Effector memory CD8-positive, alpha-beta T cell (primary cell): ENCODE results near the gene JSRP1.
A peak's percentile ranks its signal among the peaks of the same experiment; 100 is the strongest.

Experiments used
- ATAC-seq: fragments of 150-1000 bp; cut with Tn5 transposase; replicated peaks from 2 replicates; pipeline ENCODE4 v1.10.0; 2021; ENCODE audit warnings: mild to moderate bottlenecking, moderate library complexity
- DNase-seq, 3 experiments: peaks; one replicate each; pipeline ENCODE4 v3.0.0; 2021
- H3K27ac Mint-ChIP-seq, 2 donors: one replicate each; pipeline ENCODE4 v1.8.0; 2022; ENCODE audit warnings: mild to moderate bottlenecking in 2 of 2, mixed read lengths in 2 of 2, moderate library complexity in 2 of 2
- H3K27me3 Mint-ChIP-seq, 2 donors: one replicate each; pipeline ENCODE4 v1.8.0; 2022; ENCODE audit warnings: mixed read lengths in 2 of 2
- H3K36me3 Mint-ChIP-seq: one replicate; pipeline ENCODE4 v1.8.0; 2022; ENCODE audit warnings: mild to moderate bottlenecking, moderate library complexity, mixed read lengths; ENCODE audit not compliant: insufficient read depth
- H3K4me1 Mint-ChIP-seq, 2 donors: one replicate each; pipeline ENCODE4 v1.8.0; 2022; ENCODE audit warnings: low read depth in 2 of 2, mixed read lengths in 2 of 2
- H3K4me3 Mint-ChIP-seq, 2 donors: one replicate each; pipeline ENCODE4 v1.8.0; 2022; ENCODE audit warnings: mild to moderate bottlenecking in 2 of 2, mixed read lengths in 2 of 2, moderate library complexity in 2 of 2
- H3K9me3 Mint-ChIP-seq, 2 donors: one replicate each; pipeline ENCODE4 v1.8.0; 2022; ENCODE audit warnings: mixed read lengths in 2 of 2

JSRP1 gene

DNA sequence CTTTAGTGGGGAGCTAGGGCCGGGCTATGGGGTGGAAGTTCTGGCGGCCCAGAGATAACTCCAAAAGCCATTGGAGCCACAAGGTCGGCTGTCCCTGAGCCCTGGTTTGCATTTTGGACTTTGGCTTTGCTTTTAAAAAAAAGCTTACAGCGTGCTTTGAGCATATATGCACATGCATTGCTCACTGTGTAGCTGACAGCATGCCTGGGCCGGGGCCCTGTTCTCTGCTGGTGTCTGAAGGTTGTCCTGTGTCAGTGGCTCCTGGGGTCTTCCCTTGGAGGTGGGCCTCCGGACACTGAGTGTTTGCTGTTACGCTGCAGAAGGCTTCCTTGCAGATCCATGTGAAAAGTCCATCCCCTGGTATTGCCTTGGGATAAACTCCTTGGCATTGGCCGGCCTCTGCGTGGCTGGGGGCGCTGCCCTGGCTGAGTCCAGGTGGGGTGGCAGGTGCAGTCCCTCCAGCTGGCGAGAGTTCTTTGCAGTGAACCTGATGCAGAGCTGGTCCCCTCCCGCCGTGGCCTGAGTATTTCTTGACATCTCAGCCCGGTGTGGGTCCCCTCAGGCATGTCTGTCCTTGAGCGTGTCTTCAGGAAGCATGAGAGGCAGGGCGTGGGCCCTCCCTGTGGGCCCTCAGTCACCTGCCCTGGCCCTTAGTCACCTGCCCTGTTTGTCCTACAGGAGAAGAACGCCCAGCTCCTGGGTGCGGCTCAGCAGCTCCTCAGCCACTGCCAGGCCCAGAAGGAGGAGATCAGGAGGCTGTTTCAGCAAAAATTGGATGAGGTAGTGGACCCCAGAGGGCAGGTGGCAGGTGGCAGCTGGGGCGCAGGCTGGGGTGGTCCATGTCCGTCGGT, 43.1 kb downstream of the JSRP1 start:
- no peaks in the 10 kb centered on the region for H3K4me1 Mint-ChIP-seq
- DNase-seq (no peak), ATAC-seq (no peak)
- no peaks in the 10 kb centered on the region for H3K9me3 Mint-ChIP-seq
- H3K36me3 Mint-ChIP-seq = peaks cover 25% of the 10 kb centered on the region
- no peaks in the 10 kb centered on the region for H3K27me3 Mint-ChIP-seq
- no peak overlapping the region for H3K4me3 Mint-ChIP-seq
- no peak overlapping the region for H3K27ac Mint-ChIP-seq

DNA sequence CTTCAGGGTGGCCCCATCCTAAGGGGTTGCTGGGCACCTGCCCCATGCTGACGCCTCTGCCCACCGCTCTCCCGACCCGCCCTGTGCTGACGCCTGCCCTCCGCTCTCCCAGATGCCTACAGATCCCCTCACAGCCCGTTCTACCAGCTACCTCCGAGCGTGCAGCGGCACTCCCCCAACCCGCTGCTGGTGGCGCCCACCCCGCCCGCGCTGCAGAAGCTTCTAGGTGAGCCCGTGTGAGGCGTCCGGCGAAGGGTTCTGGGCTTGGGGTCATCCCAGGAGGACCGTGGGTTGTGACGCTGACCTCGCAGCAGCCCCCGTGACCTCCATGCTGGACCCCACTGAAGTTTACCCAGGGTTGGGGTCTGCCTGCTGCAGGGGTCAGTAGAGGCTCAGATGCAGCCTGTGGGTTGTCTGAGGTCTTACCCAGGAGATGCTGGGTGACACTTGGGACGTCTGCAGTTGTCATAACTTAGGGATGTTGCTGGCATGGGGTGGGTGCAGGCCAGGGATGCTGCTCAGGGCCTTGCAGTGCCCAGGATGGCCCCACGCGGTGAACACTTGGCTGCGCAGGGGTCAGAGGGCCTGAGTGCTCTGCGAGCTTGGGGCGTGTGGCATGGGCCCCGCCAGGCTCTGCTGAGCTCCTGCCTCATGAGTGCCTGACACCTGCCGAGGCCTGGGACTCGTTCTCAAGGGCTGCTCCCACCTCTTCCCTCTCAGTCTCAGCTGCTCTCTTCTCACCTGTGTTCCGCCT, 45.1 kb downstream of the JSRP1 start:
- no peak overlapping the region for H3K4me3 Mint-ChIP-seq
- peaks cover 28% of the 10 kb centered on the region for H3K36me3 Mint-ChIP-seq
- DNase-seq (no peak), ATAC-seq (no peak)
- no peaks in the 10 kb centered on the region for H3K9me3 Mint-ChIP-seq
- no peaks in the 10 kb centered on the region for H3K4me1 Mint-ChIP-seq
- H3K27ac Mint-ChIP-seq = no peak overlapping the region
- H3K27me3 Mint-ChIP-seq = no peaks in the 10 kb centered on the region

DNA sequence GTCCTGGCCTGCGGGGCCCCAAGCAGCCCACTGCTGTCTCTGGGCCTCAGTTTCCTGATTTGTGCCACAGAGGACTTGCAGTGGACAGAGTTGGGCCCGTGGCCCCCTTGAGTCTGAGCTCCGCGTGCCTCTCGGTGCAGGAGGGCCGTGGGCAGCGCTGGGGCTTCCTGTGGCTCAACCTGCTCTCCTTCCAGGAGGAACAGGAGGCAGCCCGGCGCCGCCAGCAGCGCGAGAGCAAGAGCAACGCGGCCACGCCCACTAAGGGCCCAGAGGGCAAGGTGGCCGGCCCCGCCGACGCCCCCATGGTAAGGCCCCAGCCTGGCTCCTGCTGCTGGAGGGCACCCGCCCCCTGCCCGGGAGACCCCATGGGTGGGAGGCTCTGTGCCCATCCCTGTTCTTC, 46.0 kb downstream of the JSRP1 start:
- no peaks in the 10 kb centered on the region for H3K9me3 Mint-ChIP-seq
- ATAC-seq (no peak), DNase-seq (no peak)
- H3K4me1 Mint-ChIP-seq = no peaks in the 10 kb centered on the region
- no peak overlapping the region for H3K27ac Mint-ChIP-seq
- H3K4me3 Mint-ChIP-seq = no peak overlapping the region
- H3K36me3 Mint-ChIP-seq = peaks cover 18% of the 10 kb centered on the region
- H3K27me3 Mint-ChIP-seq = no peaks in the 10 kb centered on the region

DNA sequence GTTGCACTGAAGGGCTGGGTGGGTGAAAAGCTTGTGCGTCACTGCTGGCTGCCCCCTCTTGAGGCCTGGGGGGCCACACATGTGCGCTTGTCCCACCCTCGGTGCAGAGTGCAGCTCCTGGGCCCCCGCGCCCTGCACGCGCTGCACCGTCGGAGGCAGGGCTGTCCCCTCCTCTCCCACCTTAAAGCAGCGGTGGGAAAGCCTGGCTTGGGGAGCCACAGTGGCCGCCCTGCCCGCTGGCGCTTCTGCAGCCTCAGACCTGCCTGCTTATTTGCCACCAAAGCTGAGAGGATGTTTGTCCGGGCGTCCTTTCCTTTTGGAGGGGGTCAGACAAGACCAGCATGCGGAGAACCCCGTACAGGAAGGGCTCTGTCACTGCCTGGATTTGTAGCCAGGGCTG, 46.8 kb downstream of the JSRP1 start:
- no peaks in the 10 kb centered on the region for H3K4me1 Mint-ChIP-seq
- DNase-seq (no peak), ATAC-seq (no peak)
- no peak overlapping the region for H3K27ac Mint-ChIP-seq
- H3K27me3 Mint-ChIP-seq = no peaks in the 10 kb centered on the region
- peaks cover 15% of the 10 kb centered on the region for H3K36me3 Mint-ChIP-seq
- no peaks in the 10 kb centered on the region for H3K9me3 Mint-ChIP-seq
- H3K4me3 Mint-ChIP-seq = no peak overlapping the region

DNA sequence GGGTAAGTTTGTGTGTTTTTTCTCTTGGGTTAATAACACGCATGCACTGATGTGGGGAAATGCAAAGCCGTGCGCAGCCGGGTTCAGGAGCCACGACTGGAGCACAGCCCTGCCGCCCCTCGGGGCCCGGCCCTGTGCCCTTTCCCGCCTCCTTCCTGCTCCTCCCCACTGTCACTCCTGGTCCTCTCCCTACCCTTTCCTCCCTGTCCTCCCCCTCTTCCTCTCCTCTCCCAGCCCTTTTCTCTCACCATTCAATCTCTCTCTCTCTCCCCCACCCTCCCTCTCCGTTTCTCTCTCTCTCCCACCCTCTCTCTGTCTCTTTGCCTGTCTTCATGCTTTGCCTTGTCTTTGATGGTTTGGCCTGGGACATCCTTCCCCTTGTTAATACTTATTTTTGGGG, 47.2 kb downstream of the JSRP1 start:
- Mint-ChIP-seq H3K4me3 (no peak overlapping the region), H3K27me3 (no peaks in the 10 kb centered on the region), H3K36me3 (peaks cover 12% of the 10 kb centered on the region), H3K9me3 (no peaks in the 10 kb centered on the region), H3K4me1 (peaks cover 0 to 2% of the 10 kb centered on the region in 2 donors), H3K27ac (peak overlapping the region in 1 of 2 donors; percentile 22)
- ATAC-seq = no peak
- no peak for DNase-seq

DNA sequence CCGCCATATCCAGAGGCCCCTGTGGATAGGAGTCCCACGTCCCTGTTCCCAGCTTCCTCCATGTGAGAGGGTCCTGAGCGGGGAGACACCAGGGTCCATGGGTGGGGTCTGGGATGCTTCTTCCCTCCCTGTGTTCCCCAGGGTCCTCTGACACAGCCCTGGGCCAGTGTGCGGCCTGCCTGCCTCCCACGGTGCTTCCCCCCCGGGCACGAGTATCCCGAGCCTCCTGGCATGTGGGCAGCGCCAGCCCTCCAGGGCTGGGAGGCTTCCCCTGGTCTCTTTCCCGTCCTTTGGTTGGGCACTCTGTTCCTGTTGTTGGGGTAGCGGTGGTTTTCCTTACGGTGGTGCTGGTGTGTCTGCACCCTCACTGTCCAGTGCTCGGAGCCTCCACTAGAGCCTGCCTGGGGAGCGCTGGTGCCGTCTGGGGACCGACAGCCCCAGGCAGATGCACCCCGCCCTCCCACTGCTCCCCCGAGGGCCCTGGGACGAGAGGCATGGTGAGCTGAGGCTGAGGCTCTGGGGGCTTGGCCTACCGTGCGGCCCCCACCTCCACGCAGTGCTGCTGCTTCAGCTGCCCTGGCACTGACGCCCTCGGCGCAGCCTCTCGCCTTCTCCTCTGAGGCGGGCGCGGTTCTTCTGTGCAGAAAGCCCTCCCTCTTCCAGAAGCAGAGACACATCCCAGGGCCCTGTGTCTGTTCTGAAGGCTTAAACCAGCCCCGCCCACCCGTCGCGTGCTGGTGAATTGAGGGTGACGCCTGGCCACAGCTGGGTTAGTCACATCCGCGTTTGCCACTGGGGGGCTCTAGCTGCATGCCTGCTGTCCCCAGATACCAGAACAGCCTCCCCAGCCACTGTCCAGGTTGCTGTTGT, 48.0 kb downstream of the JSRP1 start:
- H3K36me3 Mint-ChIP-seq = peaks cover 15% of the 10 kb centered on the region
- no peaks in the 10 kb centered on the region for H3K9me3 Mint-ChIP-seq
- peaks cover 0 to 4% of the 10 kb centered on the region in 2 donors for H3K4me1 Mint-ChIP-seq
- H3K27me3 Mint-ChIP-seq = no peaks in the 10 kb centered on the region
- peak overlapping the region in 1 of 2 donors; percentile 22 for H3K27ac Mint-ChIP-seq
- DNase-seq (peak in 1 of 3 experiments; percentile 29), ATAC-seq (peak; percentile 44)
- H3K4me3 Mint-ChIP-seq = no peak overlapping the region

DNA sequence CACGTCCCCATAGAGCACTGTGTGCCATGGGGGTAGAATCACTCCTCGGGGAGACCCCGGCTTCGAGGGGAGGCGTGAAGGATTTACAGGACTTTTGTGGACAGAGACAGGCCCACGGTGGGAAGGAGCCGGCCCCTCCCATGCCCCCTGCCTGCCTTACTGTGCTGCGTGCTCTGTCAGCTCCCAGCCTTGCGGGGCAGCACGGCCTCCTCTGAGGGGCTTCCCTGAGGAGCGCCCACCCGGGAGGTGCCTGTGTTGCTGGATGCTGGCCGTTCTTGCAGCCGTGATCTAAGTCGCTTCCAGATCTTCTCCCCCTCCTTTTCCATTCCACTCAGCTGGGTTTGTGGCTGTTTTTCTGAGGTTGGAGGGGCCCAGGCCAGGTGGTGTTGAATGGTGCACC, 49.2 kb downstream of the JSRP1 start:
- ATAC-seq = no peak
- Mint-ChIP-seq H3K36me3 (peaks cover 14% of the 10 kb centered on the region), H3K27ac (peak overlapping the region in 1 of 2 donors; percentile 22), H3K27me3 (no peaks in the 10 kb centered on the region), H3K4me1 (peaks cover 0 to 4% of the 10 kb centered on the region in 2 donors), H3K4me3 (no peak overlapping the region), H3K9me3 (no peaks in the 10 kb centered on the region)
- DNase-seq = no peak

DNA sequence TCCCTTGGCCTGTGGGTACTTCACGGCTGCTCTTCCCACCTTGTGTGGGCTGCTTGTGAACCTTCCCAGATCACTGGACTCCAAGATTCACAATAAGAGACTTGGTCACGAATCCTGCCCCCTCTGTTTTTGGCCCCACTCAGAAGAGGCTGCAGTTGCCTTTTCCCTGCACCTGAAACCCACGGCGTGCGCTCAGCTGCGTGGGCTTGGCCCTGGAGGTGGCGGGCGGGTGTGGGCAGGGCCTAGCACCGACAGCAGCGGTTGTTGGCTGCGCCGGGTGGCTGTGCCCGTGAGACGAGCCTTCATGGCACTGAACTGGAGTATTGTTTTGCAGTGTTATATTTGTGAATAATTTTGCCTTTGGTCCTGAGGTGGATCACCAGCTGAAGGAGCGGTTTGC, 53.9 kb downstream of the JSRP1 start:
- Mint-ChIP-seq H3K27me3 (no peaks in the 10 kb centered on the region), H3K36me3 (peaks cover 5% of the 10 kb centered on the region), H3K9me3 (no peaks in the 10 kb centered on the region), H3K4me3 (no peak overlapping the region), H3K27ac (no peak overlapping the region), H3K4me1 (peaks cover 9 to 10% of the 10 kb centered on the region in 2 donors)
- DNase-seq (no peak), ATAC-seq (no peak)
